ENCODE results near the gene CDH16. TPM values are rescaled to one million over a fixed set of nuclear protein-coding genes. Genes with fewer than 3 reads are reported as not detected.
"Not testable (repeated sequence)": the region's sequence is repeated elsewhere in the genome, so short reads cannot be mapped to it uniquely, and the experiment has no call there.

CDH16 gene
- total RNA-seq, 1 donor: not detected

DNA sequence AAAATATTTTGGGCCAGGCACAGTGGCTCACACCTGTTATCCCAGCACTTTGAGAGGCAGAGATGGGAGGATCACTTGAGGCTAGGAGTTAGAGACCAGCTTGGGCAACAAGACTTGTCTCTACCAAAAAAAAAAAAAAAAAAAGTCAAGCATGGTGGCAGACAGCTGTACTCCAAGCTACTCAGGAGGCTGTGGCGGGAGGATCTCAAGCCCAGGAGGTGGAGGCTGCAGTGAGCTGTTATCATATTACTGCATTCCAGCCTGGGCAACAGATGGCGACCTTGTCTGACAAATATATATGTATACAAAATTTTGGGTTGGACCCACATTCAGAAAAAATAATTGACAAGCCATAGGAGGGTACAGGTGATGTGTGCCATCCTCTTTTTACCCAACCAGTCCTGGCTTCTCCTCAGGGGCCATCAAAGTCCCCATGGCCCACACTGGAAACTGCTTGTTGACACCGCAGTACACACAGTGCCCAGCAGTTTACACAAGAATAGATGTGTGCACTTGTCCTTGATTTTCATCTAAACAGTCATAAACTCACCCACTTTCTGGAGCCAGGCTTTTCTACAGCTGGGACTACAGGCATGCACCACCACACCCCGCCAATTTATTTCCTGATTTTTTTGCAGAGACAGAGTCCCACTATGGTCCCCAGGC lies 18.3 kb upstream of the CDH16 start:
- H3K27me3 ChIP-seq (ENCODE audit: insufficient read depth, low read length): no peaks in the 10 kb centered on the region
- no peak overlapping the region for H3K4me3 ChIP-seq (ENCODE audit: low read length)
- peaks cover 33% of the 10 kb centered on the region for H3K4me1 ChIP-seq (ENCODE audit: insufficient read depth, low read length)
- no peaks in the 10 kb centered on the region for H3K9me3 ChIP-seq (ENCODE audit: low read depth, low read length)

DNA sequence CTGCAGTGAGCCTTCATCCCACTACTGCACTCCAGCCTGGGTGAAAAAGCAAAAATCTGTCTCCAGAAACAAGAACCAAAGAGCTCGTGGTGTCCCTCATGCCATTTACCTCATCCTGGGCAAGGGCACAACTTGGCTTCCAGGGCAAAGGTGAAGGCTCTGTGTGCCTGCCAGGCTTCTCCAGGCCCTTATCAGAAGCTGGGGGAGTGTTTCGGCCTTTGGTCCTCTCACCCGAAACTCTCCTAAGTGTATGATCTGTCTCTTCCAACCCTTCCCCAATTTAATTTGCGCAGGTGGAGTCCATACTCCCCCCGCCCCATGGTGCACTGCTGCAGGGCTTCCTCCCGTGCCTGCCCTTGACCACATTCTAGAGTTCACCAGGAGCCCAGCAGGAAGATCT lies 17.8 kb upstream of the CDH16 start:
- no peaks in the 10 kb centered on the region for H3K27me3 ChIP-seq (ENCODE audit: insufficient read depth, low read length)
- no peak overlapping the region for H3K4me3 ChIP-seq (ENCODE audit: low read length)
- H3K9me3 ChIP-seq (ENCODE audit: low read depth, low read length): no peaks in the 10 kb centered on the region
- peaks cover 33% of the 10 kb centered on the region for H3K4me1 ChIP-seq (ENCODE audit: insufficient read depth, low read length)

- no peaks in the 10 kb centered on the region for H3K27me3 ChIP-seq (ENCODE audit: insufficient read depth, low read length)
- peak within 1 kb of the TSS; percentile 76 for H3K4me3 ChIP-seq (ENCODE audit: low read length)
- H3K4me1 ChIP-seq (ENCODE audit: insufficient read depth, low read length): peaks cover 33% of the 10 kb centered on the region
- H3K9me3 ChIP-seq (ENCODE audit: low read depth, low read length): no peaks in the 10 kb centered on the region
Observed at GRCh38 chr16:66935314-66936011, 16.8 kb upstream of the CDH16 start, which contains the start of gene CES2. Gene CES2, plus strand, starts transcription at chr16:66935516. Its CDS starts 120 bp downstream, at chr16:66935636.

GRCh38 chr16:66934839-66935313 lies 16.2 kb upstream of the CDH16 start:
- not testable (repeated sequence) for H3K27me3 ChIP-seq (ENCODE audit: insufficient read depth, low read length); H3K9me3 ChIP-seq (ENCODE audit: low read depth, low read length)
- peaks cover 33% of the 10 kb centered on the region for H3K4me1 ChIP-seq (ENCODE audit: insufficient read depth, low read length)
- peak overlapping the region; percentile 76 for H3K4me3 ChIP-seq (ENCODE audit: low read length)

- H3K4me1 ChIP-seq (ENCODE audit: insufficient read depth, low read length): peaks cover 33% of the 10 kb centered on the region
- H3K4me3 ChIP-seq (ENCODE audit: low read length): peak within 1 kb of the TSS; percentile 76
- no peaks in the 10 kb centered on the region for H3K9me3 ChIP-seq (ENCODE audit: low read depth, low read length)
- no peaks in the 10 kb centered on the region for H3K27me3 ChIP-seq (ENCODE audit: insufficient read depth, low read length)
Observed at GRCh38 chr16:66934138-66934838, 15.6 kb upstream of the CDH16 start, which contains the start of gene CIAO2B. Gene CIAO2B, minus strand, starts transcription at chr16:66934402. Its CDS starts 38 bp downstream, at chr16:66934364.

GRCh38 chr16:66933776-66934137 lies 15.1 kb upstream of the CDH16 start:
- no peaks in the 10 kb centered on the region for H3K9me3 ChIP-seq (ENCODE audit: low read depth, low read length)
- H3K27me3 ChIP-seq (ENCODE audit: insufficient read depth, low read length): no peaks in the 10 kb centered on the region
- peak overlapping the region; percentile 76 for H3K4me3 ChIP-seq (ENCODE audit: low read length)
- H3K4me1 ChIP-seq (ENCODE audit: insufficient read depth, low read length): peaks cover 33% of the 10 kb centered on the region

- H3K4me3 ChIP-seq (ENCODE audit: low read length): no peak overlapping the region
- peaks cover 33% of the 10 kb centered on the region for H3K4me1 ChIP-seq (ENCODE audit: insufficient read depth, low read length)
- no peaks in the 10 kb centered on the region for H3K27me3 ChIP-seq (ENCODE audit: insufficient read depth, low read length)
- H3K9me3 ChIP-seq (ENCODE audit: low read depth, low read length): no peaks in the 10 kb centered on the region
Observed at GRCh38 chr16:66932076-66932475, 13.4 kb upstream of the CDH16 start.

DNA sequence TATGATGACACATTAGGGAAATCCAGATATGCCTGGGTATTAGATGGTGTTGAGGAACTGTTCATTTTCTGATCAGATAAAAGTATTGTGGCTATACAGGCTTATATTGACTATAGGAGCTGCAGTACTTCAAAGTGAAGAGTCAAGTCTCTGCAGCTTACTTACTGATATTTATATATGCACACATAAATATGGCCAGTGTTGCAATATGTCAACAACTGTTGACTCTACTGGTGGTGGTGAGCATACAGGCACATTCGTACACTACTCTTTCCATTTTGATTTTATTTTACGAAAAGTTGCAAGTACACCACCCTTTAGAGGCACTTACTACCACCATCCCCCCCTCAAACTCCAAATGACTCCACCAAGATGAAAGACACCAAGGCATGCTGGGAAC lies 13.0 kb upstream of the CDH16 start:
- Histone ChIP-seq H3K4me1 (ENCODE audit: insufficient read depth, low read length) (peaks cover 31% of the 10 kb centered on the region), H3K9me3 (ENCODE audit: low read depth, low read length) (no peaks in the 10 kb centered on the region), H3K27me3 (ENCODE audit: insufficient read depth, low read length) (no peaks in the 10 kb centered on the region), H3K4me3 (ENCODE audit: low read length) (no peak overlapping the region)

DNA sequence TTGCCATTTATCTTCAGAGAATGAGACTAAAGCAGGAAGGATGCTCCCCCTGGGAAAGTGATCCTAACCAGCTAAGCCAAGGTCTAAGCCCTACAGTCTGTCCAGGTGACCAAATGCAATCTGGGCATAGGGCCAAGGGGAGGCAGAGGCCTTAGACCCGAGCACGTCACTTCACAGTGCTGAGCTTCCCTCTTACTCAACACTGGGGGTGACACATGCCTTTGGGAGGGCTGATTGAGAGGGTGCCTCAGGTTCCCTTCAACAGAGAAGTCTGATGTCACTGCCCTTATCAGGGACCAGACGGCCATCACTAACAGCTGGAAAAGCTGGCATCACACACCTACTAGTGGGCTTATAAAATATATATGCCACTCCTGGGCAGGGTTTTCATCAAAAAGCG lies 11.5 kb upstream of the CDH16 start:
- H3K4me3 ChIP-seq (ENCODE audit: low read length): no peak overlapping the region
- peaks cover 13% of the 10 kb centered on the region for H3K27me3 ChIP-seq (ENCODE audit: insufficient read depth, low read length)
- peaks cover 24% of the 10 kb centered on the region for H3K4me1 ChIP-seq (ENCODE audit: insufficient read depth, low read length)
- no peaks in the 10 kb centered on the region for H3K9me3 ChIP-seq (ENCODE audit: low read depth, low read length)

- H3K9me3 ChIP-seq (ENCODE audit: low read depth, low read length): no peaks in the 10 kb centered on the region
- no peak overlapping the region for H3K4me3 ChIP-seq (ENCODE audit: low read length)
- H3K27me3 ChIP-seq (ENCODE audit: insufficient read depth, low read length): peaks cover 24% of the 10 kb centered on the region
- H3K4me1 ChIP-seq (ENCODE audit: insufficient read depth, low read length): peaks cover 28% of the 10 kb centered on the region
Observed at GRCh38 chr16:66928702-66929388, 10.2 kb upstream of the CDH16 start.

DNA sequence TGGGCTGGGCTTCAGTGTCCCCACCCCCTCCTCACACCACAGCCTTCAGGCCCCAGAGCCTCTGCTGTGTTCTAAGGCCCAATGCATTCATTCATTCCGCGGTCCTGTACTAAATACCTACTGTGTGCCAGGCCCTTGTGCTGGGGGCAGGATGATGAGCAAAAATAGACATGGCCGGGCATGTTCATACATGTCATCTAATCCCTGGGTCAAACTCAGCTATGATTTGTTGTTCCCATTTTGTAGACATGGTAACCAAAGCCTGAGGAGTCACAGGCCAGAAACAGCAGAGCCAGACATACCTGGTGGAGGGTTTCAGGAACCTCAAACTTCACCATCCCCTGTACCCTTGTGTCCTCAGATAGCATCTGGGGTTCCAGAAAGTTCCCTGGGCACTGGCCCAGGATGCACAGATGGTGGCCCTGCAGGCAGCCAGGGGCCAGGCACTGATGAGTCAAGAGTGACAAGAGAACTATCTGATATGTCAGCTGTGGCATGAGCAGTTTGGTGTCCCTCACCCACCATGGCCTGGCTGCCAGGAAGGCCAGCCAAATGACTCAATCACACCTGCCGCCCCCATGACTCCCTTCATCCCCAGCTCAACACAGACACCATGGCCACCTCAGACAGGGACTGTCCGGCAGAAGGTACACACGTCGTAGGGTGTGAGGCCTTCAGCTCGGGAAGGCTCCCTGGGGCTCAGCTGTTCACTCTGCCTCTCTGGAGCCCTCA lies 9.4 kb upstream of the CDH16 start:
- Histone ChIP-seq H3K27me3 (ENCODE audit: insufficient read depth, low read length) (peaks cover 29% of the 10 kb centered on the region), H3K4me3 (ENCODE audit: low read length) (no peak overlapping the region), H3K9me3 (ENCODE audit: low read depth, low read length) (no peaks in the 10 kb centered on the region), H3K4me1 (ENCODE audit: insufficient read depth, low read length) (peaks cover 20% of the 10 kb centered on the region)

DNA sequence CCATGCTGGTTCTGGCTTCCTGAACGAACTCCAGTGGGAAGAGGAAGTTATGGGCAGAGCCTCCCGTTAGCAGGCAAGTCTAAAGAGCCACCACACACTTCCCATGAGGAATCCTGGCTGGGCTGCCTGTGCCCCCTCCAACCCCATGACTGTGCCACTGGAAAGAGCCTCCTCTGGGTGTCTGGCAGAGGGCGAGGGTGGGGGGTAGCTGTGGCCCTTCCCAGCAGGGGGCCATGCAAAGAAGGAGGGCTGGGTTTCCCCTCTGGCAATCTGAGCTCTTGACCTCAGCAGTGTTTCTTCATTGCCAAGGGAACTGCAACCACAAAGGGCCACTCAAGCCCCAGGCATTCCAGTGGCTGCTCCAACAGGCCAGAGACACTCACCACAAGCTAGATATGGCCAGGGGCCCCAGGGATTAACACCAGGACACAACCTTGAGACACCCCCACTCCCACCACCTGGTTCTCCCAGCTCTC lies 8.3 kb upstream of the CDH16 start:
- Histone ChIP-seq H3K4me3 (ENCODE audit: low read length) (no peak overlapping the region), H3K9me3 (ENCODE audit: low read depth, low read length) (no peaks in the 10 kb centered on the region), H3K27me3 (ENCODE audit: insufficient read depth, low read length) (peaks cover 29% of the 10 kb centered on the region), H3K4me1 (ENCODE audit: insufficient read depth, low read length) (peaks cover 13% of the 10 kb centered on the region)

DNA sequence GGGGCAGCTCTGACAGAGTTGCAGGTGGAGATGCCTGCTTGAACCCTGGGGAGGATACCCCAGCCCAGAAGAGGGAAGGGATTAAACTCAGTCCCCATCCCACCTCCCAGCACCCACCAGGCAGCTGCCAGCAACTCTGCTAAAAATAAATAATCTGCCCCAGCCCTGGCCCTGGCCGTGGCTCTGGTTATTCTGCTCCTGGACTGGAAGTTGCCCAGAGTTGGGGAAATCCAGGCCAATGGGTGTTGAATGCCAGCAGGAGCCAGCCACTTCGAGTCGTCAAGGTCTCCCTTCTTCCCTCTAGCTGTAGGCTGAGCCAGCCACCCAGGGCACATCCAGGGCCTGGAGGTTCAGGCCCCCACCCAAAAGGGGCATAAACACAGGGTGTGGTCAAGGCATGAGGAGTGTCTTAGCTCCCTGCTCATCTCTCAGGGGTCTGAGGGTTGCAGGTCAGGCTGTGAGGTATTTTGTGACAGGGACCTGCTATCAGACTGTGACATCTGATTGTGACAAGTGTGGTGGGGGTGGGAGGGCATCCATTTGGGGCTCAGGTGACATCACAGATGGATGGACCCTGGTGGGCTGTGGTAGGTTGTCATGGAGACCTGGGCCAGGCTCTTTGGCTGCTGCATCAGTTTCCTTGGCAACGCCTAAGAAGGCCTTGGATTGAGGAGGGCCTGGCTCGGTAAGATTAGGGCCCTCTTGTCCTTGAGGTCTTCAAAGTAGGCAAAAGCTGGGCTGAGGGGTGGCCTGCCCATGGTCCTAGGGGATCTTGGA lies 7.7 kb upstream of the CDH16 start:
- Histone ChIP-seq H3K4me1 (ENCODE audit: insufficient read depth, low read length) (peaks cover 13% of the 10 kb centered on the region), H3K9me3 (ENCODE audit: low read depth, low read length) (no peaks in the 10 kb centered on the region), H3K27me3 (ENCODE audit: insufficient read depth, low read length) (peaks cover 29% of the 10 kb centered on the region), H3K4me3 (ENCODE audit: low read length) (no peak overlapping the region)
